ENCODE measurements around the gene INS. TPM values are rescaled to one million over a fixed set of nuclear protein-coding genes. Genes with fewer than 3 reads are reported as not detected.
A peak's percentile ranks its signal among the peaks of the same experiment; 100 is the strongest.

The INS gene
- total and polyA plus RNA-seq, 2 of the 13 experiments (the other 11 are each of a cell fraction or from before 2014, with no cell fraction given) = not detected

- TF ChIP-seq, protein P1, sequence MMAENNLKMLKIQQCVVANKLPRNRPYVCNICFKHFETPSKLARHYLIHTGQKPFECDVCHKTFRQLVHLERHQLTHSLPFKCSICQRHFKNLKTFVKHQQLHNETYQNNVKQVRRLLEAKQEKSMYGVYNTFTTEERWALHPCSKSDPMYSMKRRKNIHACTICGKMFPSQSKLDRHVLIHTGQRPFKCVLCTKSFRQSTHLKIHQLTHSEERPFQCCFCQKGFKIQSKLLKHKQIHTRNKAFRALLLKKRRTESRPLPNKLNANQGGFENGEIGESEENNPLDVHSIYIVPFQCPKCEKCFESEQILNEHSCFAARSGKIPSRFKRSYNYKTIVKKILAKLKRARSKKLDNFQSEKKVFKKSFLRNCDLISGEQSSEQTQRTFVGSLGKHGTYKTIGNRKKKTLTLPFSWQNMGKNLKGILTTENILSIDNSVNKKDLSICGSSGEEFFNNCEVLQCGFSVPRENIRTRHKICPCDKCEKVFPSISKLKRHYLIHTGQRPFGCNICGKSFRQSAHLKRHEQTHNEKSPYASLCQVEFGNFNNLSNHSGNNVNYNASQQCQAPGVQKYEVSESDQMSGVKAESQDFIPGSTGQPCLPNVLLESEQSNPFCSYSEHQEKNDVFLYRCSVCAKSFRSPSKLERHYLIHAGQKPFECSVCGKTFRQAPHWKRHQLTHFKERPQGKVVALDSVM (CRISPR knock-in tag; IDR thresholded peaks at IDR 0.05) = no peak
- TF ChIP-seq NPAS2 (CRISPR knock-in tag; IDR thresholded peaks at IDR 0.05; ENCODE audit: borderline replicate concordance) (no peak), FOXA3 (CRISPR knock-in tag; IDR thresholded peaks at IDR 0.05) (0 out of 2 replicates have a peak, but pooled peaks have one; percentile 8), TBX2 (CRISPR knock-in tag; IDR thresholded peaks at IDR 0.05; ENCODE audit: borderline replicate concordance) (no peak), ASH2L (IDR thresholded peaks at IDR 0.05; ENCODE audit: insufficient read length, low read depth, low read length) (peak; percentile 29), ZNF615 (CRISPR knock-in tag; IDR thresholded peaks at IDR 0.05; ENCODE audit: borderline replicate concordance) (no peak), ZNF577 (CRISPR knock-in tag; IDR thresholded peaks at IDR 0.05; ENCODE audit: borderline replicate concordance, low read depth) (no peak), TAF1 (CRISPR knock-in tag; IDR thresholded peaks at IDR 0.05) (peak; percentile 60), PRDM10 (CRISPR knock-in tag; IDR thresholded peaks at IDR 0.05; ENCODE audit: low read depth) (peak; percentile 73), ZNF430 (CRISPR knock-in tag; IDR thresholded peaks at IDR 0.05) (peak; percentile 60; the same call in 1 of the 2 replicates), NFKB2 (CRISPR knock-in tag; IDR thresholded peaks at IDR 0.05; ENCODE audit: borderline replicate concordance) (peak; percentile 14; the same call in 1 of the 2 replicates), ZNF674 (CRISPR knock-in tag; IDR thresholded peaks at IDR 0.05; ENCODE audit: low read depth) (no peak), SPEN (CRISPR knock-in tag; IDR thresholded peaks at IDR 0.05; ENCODE audit: low read depth) (peak; percentile 56; the same call in 1 of the 2 replicates), ZNF709 (CRISPR knock-in tag; IDR thresholded peaks at IDR 0.05) (no peak)
- TF ChIP-seq, protein P2, sequence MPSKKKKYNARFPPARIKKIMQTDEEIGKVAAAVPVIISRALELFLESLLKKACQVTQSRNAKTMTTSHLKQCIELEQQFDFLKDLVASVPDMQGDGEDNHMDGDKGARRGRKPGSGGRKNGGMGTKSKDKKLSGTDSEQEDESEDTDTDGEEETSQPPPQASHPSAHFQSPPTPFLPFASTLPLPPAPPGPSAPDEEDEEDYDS (CRISPR knock-in tag; IDR thresholded peaks at IDR 0.05) = peak; percentile 92
- TF ChIP-seq, protein P3, sequence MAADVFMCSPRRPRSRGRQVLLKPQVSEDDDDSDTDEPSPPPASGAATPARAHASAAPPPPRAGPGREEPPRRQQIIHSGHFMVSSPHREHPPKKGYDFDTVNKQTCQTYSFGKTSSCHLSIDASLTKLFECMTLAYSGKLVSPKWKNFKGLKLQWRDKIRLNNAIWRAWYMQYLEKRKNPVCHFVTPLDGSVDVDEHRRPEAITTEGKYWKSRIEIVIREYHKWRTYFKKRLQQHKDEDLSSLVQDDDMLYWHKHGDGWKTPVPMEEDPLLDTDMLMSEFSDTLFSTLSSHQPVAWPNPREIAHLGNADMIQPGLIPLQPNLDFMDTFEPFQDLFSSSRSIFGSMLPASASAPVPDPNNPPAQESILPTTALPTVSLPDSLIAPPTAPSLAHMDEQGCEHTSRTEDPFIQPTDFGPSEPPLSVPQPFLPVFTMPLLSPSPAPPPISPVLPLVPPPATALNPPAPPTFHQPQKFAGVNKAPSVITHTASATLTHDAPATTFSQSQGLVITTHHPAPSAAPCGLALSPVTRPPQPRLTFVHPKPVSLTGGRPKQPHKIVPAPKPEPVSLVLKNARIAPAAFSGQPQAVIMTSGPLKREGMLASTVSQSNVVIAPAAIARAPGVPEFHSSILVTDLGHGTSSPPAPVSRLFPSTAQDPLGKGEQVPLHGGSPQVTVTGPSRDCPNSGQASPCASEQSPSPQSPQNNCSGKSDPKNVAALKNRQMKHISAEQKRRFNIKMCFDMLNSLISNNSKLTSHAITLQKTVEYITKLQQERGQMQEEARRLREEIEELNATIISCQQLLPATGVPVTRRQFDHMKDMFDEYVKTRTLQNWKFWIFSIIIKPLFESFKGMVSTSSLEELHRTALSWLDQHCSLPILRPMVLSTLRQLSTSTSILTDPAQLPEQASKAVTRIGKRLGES (CRISPR knock-in tag; IDR thresholded peaks at IDR 0.05; ENCODE audit: borderline replicate concordance) = no peak
- TF ChIP-seq, protein P4, sequence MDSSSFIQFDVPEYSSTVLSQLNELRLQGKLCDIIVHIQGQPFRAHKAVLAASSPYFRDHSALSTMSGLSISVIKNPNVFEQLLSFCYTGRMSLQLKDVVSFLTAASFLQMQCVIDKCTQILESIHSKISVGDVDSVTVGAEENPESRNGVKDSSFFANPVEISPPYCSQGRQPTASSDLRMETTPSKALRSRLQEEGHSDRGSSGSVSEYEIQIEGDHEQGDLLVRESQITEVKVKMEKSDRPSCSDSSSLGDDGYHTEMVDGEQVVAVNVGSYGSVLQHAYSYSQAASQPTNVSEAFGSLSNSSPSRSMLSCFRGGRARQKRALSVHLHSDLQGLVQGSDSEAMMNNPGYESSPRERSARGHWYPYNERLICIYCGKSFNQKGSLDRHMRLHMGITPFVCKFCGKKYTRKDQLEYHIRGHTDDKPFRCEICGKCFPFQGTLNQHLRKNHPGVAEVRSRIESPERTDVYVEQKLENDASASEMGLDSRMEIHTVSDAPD (CRISPR knock-in tag; IDR thresholded peaks at IDR 0.05) = no peak
These were observed 23.6 kb downstream of the INS start (continued) for GRCh38 chr11:2137202-2138067.

All from HepG2 (cell line).